UCSD-AML1 (cell line): ENCODE results near the gene XCR1.
"Not testable (repeated sequence)": the region's sequence is repeated elsewhere in the genome, so short reads cannot be mapped to it uniquely, and the experiment has no call there.

Experiments
- DNase-seq: peaks from one replicate; lab custom pipeline; 2025; ENCODE audit not compliant: unreplicated experiment; lab: John Stamatoyannopoulos, UW

XCR1 gene

GRCh38 chr3:46046231-46046630 is 18.9 kb upstream of the XCR1 start:
- peak; percentile 48 for DNase-seq

- DNase-seq: no peak
Measured at GRCh38 chr3:46038916-46039315, 11.6 kb upstream of the XCR1 start.

GRCh38 chr3:46038071-46038470 is 10.8 kb upstream of the XCR1 start:
- not testable (repeated sequence) for DNase-seq

DNA sequence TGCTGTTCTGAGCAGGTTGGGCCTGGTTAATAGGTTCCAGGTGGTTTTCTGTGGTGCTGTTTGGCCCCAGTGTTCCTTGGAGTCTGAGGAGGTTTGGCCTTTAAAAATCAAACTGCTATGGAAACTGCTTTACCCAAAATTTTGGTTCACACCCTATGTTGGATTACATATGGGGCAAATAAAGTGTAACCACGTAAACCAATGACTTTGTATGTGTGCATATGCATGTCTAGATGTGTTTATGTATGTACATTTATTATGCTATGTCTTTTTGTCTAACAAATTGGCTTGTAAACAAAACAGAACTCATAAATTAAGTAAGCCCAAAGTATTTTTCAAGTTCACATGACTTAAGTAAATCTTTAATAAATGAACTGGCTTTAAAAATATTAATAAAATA is 8.9 kb upstream of the XCR1 start:
- DNase-seq: no peak

- DNase-seq: no peak
Measured at GRCh38 chr3:46031747-46032146, 4.5 kb upstream of the XCR1 start.

GRCh38 chr3:46031269-46031668 is 4.0 kb upstream of the XCR1 start:
- DNase-seq: no peak

GRCh38 chr3:46030626-46031025 is 3.3 kb upstream of the XCR1 start:
- no peak for DNase-seq

DNA sequence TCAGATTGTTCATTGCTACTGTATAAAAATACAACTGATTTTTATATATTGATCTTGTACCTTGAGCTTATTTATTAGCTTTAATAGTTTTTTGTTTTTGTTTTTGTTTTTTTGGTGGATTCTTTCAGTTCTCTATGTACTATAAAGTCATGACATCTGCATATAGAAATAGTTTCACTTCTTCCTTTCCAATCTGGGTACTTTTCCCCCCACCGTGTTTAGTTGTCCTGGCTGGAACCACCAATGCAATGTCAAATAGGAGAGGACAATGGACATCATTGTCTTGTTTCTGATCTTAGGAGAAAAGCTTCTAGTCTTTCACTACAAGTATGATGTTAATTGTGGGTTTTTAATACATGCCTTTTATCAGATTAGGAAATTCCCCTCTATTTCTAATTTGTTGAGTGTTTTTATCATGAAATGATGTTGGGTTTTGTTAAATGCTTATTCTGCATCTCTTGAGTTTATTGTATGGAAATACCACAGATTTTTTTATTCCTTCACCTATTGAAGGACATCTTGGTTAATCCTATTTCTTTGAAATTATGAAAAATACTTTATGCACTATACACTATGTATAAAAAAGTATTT is 2.8 kb upstream of the XCR1 start:
- DNase-seq: no peak

DNA sequence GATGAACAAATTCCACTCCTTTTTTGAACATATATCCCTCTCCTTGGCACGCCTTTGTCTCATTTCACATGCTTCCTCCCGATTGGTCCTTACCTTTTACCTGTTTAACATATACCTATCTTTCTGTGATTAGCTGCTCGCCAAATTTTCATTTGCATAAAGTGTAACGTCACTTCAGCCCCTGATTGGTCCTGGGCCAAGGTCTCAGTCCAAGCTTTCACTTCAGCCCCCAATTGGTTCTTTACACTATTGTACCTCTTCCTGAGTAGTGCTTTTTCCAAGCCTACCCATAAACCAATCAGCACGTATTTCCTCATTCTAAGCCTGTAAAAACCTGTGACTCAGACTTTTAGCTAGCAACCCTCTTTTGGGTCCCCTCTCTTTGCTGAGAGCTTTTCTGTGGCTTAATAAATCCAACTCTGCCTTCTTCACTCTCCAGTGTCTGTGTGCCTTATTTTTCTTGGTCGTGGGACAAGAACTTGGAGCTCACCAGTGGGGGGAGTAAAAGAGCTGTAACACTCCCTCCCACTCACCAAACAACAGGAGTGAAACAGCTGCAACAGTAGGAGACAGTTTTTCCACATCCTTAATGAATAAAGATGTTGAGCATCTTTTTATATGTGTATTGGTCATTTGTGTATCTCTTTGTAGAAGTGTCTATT is 584 bp upstream of the XCR1 start:
- DNase-seq: no peak

DNA sequence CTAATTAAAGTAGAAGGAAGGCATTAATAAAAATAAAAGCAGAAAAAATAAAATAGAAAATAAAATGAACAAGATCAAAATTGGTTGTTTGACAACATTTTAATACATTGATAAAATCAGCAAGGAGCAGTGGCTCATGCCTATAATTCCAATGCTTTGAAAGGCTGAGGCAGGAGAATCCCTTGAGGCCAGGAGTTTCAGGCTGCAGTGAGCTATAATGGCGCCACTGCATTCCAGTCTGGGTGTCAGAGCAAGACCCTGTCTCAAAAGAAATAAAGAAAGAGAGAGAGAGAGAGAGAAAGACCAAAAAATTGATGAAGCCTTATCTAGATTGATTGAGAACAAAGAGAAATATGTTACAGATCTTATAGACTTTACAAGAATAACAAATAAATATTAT is 2.1 kb downstream of the XCR1 start:
- no peak for DNase-seq

- no peak for DNase-seq
Measured at GRCh38 chr3:46024131-46024530, 3.2 kb downstream of the XCR1 start.

GRCh38 chr3:46022909-46023785 is 4.1 kb downstream of the XCR1 start:
- DNase-seq: no peak

DNA sequence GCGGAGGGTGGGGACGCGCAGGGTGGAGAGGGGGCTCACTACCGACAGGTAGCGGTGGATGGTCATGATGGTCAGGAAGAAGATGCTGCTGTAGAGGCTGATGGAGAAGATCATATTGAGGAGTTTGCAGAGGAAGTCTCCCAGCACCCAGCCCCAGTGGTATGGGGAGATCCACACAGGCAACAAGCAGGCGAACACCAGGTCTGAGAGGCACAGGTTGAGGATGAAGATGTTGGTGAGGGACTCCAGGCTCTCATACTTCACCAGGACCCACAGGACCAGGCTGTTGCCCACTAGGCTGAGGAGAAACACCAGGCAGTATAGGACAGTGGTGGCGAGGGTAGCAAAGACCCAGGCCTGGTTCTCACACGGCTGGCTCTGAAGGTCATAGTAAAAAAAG is 5.8 kb downstream of the XCR1 start:
- no peak for DNase-seq

- DNase-seq: no peak
Measured at GRCh38 chr3:46020766-46021510, 6.3 kb downstream of the XCR1 start.

DNA sequence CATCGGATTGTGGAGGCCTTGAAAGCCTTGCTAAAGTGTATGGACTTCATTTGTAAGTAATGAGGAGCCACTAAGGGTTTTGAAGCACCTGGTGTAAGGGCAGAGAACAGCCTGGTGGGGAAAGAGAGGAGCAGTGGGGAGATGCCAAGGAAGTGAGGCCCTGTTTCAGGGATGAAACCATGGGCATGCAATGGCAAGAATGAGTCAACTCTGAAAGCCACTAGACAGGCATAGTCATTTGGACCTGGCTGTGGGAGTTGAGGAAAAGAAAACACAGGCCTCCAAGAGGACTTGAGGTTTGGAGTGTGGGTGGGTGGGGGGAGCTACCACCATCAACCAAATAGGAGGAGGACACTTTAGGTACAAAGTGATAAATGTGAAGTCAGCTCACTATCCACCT is 7.6 kb downstream of the XCR1 start:
- no peak for DNase-seq

DNA sequence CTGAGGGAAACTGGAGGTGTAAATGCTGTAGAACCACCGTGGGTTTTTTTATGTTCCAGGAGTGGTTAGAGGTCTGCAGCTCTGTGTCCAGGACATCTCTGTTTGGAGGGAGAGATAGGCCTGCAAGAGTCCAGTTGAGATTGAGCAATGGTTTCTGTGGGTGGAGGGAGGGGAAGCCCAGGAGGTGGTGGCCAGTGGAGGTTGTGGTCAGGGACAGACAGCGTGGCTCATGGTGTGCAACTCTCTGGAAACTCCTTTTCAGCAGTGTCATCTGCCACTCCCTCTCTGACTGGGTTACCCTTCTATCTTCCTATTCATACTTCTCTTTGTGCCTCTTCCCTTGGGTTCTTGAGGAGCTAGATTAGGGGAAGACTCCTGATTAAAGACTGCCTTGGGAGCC is 9.6 kb downstream of the XCR1 start:
- no peak for DNase-seq

DNA sequence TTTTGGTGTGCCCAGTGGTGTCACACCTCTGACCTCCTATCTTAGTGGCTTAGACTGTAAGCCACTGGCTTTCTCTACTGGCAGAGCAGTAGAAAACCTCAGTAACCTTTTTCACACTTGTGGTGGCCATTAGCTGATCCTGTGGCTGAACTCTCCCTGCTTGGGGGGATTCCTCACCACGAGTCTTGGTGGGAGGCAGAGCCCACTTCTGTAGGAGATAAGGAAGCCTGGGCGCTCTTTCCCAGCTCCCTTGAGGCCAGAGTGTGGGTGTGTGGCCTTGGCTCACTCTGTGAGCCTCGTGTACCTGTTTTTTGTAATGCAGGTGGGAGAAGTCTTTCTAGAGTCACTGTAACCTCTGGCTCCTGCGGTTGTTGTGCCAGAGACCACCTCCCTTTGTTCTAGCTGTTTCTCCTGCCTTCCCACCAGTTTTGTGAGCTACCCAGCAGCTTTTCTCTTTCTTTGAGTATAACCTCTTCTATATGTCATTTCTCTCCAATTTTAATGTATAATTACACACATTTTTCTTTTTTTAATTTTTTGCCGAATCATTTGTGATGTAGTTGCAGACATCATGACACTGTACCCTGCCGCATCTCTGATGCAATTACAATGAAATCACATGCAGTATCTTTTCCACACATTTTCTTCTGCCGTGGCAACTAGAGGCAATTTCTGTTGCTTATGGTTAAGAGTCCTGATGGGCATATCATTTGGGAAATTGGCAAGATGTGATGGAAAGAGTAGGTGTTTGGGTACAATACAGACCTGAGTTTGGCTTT is 13.8 kb downstream of the XCR1 start:
- DNase-seq: no peak

GRCh38 chr3:46012246-46012645 is 15.0 kb downstream of the XCR1 start:
- no peak for DNase-seq

DNA sequence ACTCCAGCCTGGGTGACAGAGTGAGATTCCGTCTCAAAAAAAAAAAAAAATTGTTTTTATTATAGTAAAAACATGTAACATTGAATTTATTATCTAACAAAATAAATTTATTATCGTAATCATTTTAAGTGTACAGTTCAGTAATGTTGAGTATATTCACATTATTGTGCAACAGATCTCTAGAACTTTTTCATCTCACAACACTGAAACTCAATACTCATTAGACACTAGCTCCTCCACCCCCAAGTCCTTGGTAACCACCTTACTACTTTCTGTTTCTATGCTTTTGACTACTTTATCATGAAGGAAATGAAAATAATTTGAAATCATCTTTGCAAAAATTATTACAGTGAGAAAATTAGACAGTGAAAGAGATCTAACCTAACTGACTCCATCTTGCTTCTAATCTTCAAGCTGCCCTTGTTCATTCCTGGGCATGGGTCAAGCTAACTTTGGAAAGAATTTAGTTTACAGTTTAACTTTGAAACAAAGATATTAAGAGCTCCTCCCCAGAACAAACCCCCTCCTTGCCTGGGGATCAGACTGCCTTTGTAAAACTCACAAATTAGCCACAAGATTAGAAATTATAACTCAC is 16.7 kb downstream of the XCR1 start:
- no peak for DNase-seq

GRCh38 chr3:46008058-46008457 is 19.2 kb downstream of the XCR1 start:
- DNase-seq: no peak
